Body of pancreas (tissue), 4 donors: Measurements from ENCODE around the gene SLC35A3. TPM values are rescaled to one million over a fixed set of nuclear protein-coding genes. Genes with fewer than 3 reads are reported as not detected.

Experiments used
- ATAC-seq: fragments of 150-250 bp; one replicate; pipeline ENCODE4 v1.9.1; 2016
- DNase-seq, 4 donors: peaks; one replicate each; pipeline ENCODE4 v3.0.0-alpha.2; 2019
- H3K27ac ChIP-seq, 4 donors: fragments of 200-600 bp; sonication (generic); 1 replicate in 3 of 4; 2 replicates in 1 of 4; pipeline versions ENCODE4 v1.5.1 to v1.6.1; 2016 to 2019; ENCODE audit warnings: mild to moderate bottlenecking in 1 of 4, mixed read lengths in 1 of 4, moderate library complexity in 1 of 4
- H3K27me3 ChIP-seq, 2 donors: fragments of 200-600 bp; sonication (generic); one replicate each; pipeline ENCODE4 v1.6.0; 2016; ENCODE audit warnings: mild to moderate bottlenecking in 1 of 2
- H3K36me3 ChIP-seq, 2 donors: fragments of 200-600 bp; sonication (generic); replicated peaks in 1 of 2; 2 replicates each; pipeline ENCODE4 v1.5.1; 2016; ENCODE audit warnings: low read depth in 2 of 2; ENCODE audit not compliant: insufficient read depth in 1 of 2
- H3K4me1 ChIP-seq: fragments of 200-600 bp; sonication (generic); one replicate; pipeline ENCODE4 v1.6.0; 2016
- H3K4me3 ChIP-seq, 2 donors: fragments of 200-600 bp; sonication (generic); 1 replicate in 1 of 2; 2 replicates in 1 of 2; pipeline ENCODE4 v1.5.1; 2016 to 2019
- H3K9me3 ChIP-seq, 3 donors: fragments of 200-600 bp; sonication (generic); 1 replicate in 2 of 3; 2 replicates in 1 of 3; pipeline ENCODE4 v1.5.1; 2016
- POLR2A ChIP-seq, 3 donors: fragments of 450-650 bp; IDR thresholded peaks; one replicate each; pipeline ENCODE4 v1.6.1; 2016; ENCODE audit warnings: antibody characterized with exemption in 3 of 3, mild to moderate bottlenecking in 2 of 3
- WGBS, 2 donors: methylation state at CpG; one replicate each; pipeline ENCODE4 v1.1.5; 2017; 5-methylcytosine and 5-hydroxymethylcytosine counted together
- intact Hi-C: fragments of 100-400 bp; cut with DNase I; formaldehyde crosslinking; loops from one replicate; pipeline ENCODE4 v1.15.1; 2023
- total RNA-seq, 2 donors: library from RNA; depleted of rRNA; stranded (reverse); fragments of >200 nt; gene quantifications; one replicate each; pipeline ENCODE4 v1.1.0, GENCODE V29; 2016
- TF ChIP-seq, protein P1 (sequence below), 7 experiments: fragments of 450-650 bp in 4 of 7; fragments of 200-600 bp in 3 of 7; sonication (generic) in 3 of 7; IDR thresholded peaks; one replicate each; pipeline ENCODE4 v1.5.1; 2016 to 2019; ENCODE audit warnings: antibody characterized with exemption in 7 of 7

Gene SLC35A3
- total RNA-seq, 2 donors from 2014 or later, result 11.5 to 26.5 TPM

GRCh38 chr1:100051401-100051800 is 81.6 kb downstream of the SLC35A3 start:
- no peak overlapping the region for H3K27ac ChIP-seq

GRCh38 chr1:100051893-100052292 is 82.1 kb downstream of the SLC35A3 start:
- TF ChIP-seq POLR2A (IDR thresholded peaks at IDR 0.05), result no peak
- TF ChIP-seq, protein P1, sequence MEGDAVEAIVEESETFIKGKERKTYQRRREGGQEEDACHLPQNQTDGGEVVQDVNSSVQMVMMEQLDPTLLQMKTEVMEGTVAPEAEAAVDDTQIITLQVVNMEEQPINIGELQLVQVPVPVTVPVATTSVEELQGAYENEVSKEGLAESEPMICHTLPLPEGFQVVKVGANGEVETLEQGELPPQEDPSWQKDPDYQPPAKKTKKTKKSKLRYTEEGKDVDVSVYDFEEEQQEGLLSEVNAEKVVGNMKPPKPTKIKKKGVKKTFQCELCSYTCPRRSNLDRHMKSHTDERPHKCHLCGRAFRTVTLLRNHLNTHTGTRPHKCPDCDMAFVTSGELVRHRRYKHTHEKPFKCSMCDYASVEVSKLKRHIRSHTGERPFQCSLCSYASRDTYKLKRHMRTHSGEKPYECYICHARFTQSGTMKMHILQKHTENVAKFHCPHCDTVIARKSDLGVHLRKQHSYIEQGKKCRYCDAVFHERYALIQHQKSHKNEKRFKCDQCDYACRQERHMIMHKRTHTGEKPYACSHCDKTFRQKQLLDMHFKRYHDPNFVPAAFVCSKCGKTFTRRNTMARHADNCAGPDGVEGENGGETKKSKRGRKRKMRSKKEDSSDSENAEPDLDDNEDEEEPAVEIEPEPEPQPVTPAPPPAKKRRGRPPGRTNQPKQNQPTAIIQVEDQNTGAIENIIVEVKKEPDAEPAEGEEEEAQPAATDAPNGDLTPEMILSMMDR (IDR thresholded peaks at IDR 0.05), result no peak
- Histone ChIP-seq H3K27ac (no peak overlapping the region), H3K9me3 (no peaks in the 10 kb centered on the region), H3K4me3 (no peak overlapping the region), H3K4me1 (peaks cover 29% of the 10 kb centered on the region), H3K36me3 (no peaks in the 10 kb centered on the region), H3K27me3 (no peaks in the 10 kb centered on the region)
- no peak for DNase-seq
- 48 to 64% methylated on average over 1 of the region's 1 CpG for WGBS, 2 donors
- intact Hi-C loops, result no loop called here
- no peak for ATAC-seq

More at GRCh38 chr1:100051401-100051800, 81.6 kb downstream of the SLC35A3 start:
- ATAC-seq (no peak), DNase-seq (no peak)
- no peak for TF ChIP-seq POLR2A (IDR thresholded peaks at IDR 0.05)
- TF ChIP-seq, protein P1 (IDR thresholded peaks at IDR 0.05), result no peak
- no peaks in the 10 kb centered on the region for H3K27me3 ChIP-seq
- peaks cover 29% of the 10 kb centered on the region for H3K4me1 ChIP-seq
- no peaks in the 10 kb centered on the region for H3K36me3 ChIP-seq
- intact Hi-C loops, result no loop called here
- 72 to 84% methylated on average over 4 of the region's 4 CpGs for WGBS, 2 donors
- no peak overlapping the region for H3K4me3 ChIP-seq
- H3K9me3 ChIP-seq, result no peaks in the 10 kb centered on the region

- ATAC-seq (no peak), DNase-seq (no peak)
- intact Hi-C loops, result no loop called here
These were observed 83.3 kb downstream of the SLC35A3 start for GRCh38 chr1:100053119-100053518.

DNA sequence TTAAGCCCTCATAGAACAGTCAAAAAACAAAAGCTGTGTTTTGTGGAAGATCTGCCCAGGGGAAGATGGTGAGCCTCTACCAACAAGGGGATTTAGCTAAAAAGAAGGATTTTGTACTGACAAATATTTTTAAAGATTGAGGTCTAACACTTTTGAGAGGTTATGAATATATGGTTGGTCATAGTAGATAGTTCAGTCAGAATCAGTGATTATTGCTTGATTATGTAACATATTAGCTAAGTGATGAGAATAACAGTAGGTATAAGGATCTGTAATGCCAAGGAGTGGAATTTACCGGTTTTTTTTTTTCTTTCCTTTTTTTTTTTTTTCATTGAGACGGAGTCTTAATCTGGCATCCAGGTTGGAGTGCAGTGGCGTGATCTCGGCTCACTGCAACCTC is 83.9 kb downstream of the SLC35A3 start:
- 86 to 98% methylated on average over 4 of the region's 4 CpGs for WGBS, 2 donors
- intact Hi-C loops, result no loop called here
- no peak overlapping the region for H3K4me3 ChIP-seq
- no peak for ATAC-seq
- no peak overlapping the region for H3K27ac ChIP-seq
- no peaks in the 10 kb centered on the region for H3K9me3 ChIP-seq
- no peak for TF ChIP-seq POLR2A (IDR thresholded peaks at IDR 0.05)
- TF ChIP-seq, protein P1 (IDR thresholded peaks at IDR 0.05), result no peak
- DNase-seq, result no peak
- H3K36me3 ChIP-seq, result peaks cover 0 to 3% of the 10 kb centered on the region in 2 donors
- peaks cover 16% of the 10 kb centered on the region for H3K4me1 ChIP-seq
- no peaks in the 10 kb centered on the region for H3K27me3 ChIP-seq

More at GRCh38 chr1:100053119-100053518, 83.3 kb downstream of the SLC35A3 start:
- Histone ChIP-seq H3K9me3 (no peaks in the 10 kb centered on the region), H3K4me1 (peaks cover 22% of the 10 kb centered on the region), H3K27me3 (no peaks in the 10 kb centered on the region), H3K27ac (no peak overlapping the region), H3K4me3 (no peak overlapping the region), H3K36me3 (peaks cover 0 to 3% of the 10 kb centered on the region in 2 donors)
- TF ChIP-seq, protein P1 (IDR thresholded peaks at IDR 0.05), result no peak
- TF ChIP-seq POLR2A (IDR thresholded peaks at IDR 0.05), result no peak

GRCh38 chr1:100061681-100062080 is 91.9 kb downstream of the SLC35A3 start:
- peaks cover 11 to 16% of the 10 kb centered on the region in 2 donors for H3K36me3 ChIP-seq

More at GRCh38 chr1:100061681-100062080, 91.9 kb downstream of the SLC35A3 start:
- no peaks in the 10 kb centered on the region for H3K4me1 ChIP-seq
- no peak overlapping the region for H3K27ac ChIP-seq
- H3K27me3 ChIP-seq, result no peaks in the 10 kb centered on the region
- WGBS, 2 donors, result 96% methylated on average over 3 of the region's 3 CpGs
- H3K9me3 ChIP-seq, result no peaks in the 10 kb centered on the region
- no peak for DNase-seq
- no peak for ATAC-seq
- TF ChIP-seq, protein P1 (IDR thresholded peaks at IDR 0.05), result no peak
- no peak for TF ChIP-seq POLR2A (IDR thresholded peaks at IDR 0.05)
- intact Hi-C loops, result no loop called here
- no peak overlapping the region for H3K4me3 ChIP-seq
